HCT116 (cell line): ENCODE measurements around the gene PACSIN2.

ENCODE experiments used
- CTCF ChIP-seq, 3 experiments: fragments of 200-600 bp in 1 of 3; sonication (generic) in 1 of 3; IDR thresholded peaks in 2 of 3; conservative IDR thresholded peaks in 1 of 3; 2 replicates each; pipeline ENCODE4 v1.5.1; 2012 to 2017; ENCODE audit warnings: low read depth in 2 of 3, low read length in 2 of 3, antibody characterized with exemption in 1 of 3, borderline replicate concordance in 1 of 3, control low read depth in 1 of 3, mild to moderate bottlenecking in 1 of 3, mixed read lengths in 1 of 3, mixed run types in 1 of 3, moderate library complexity in 1 of 3; ENCODE audit not compliant: insufficient read depth in 1 of 3
- ELF1 ChIP-seq: IDR thresholded peaks from 2 replicates; pipeline ENCODE4 v1.6.1; 2012; ENCODE audit warnings: low read depth, borderline replicate concordance
- EZH2 ChIP-seq: fragments of 200-600 bp; sonication (generic); IDR thresholded peaks from 2 replicates; pipeline ENCODE4 v1.6.1; 2017; ENCODE audit warnings: antibody characterized with exemption, mixed run types
- POLR2A ChIP-seq: IDR thresholded peaks from 2 replicates; pipeline ENCODE4 v1.7.0; 2011; ENCODE audit warnings: borderline replicate concordance; ENCODE audit not compliant: insufficient read depth, insufficient read length; ENCODE audit errors: extremely low read depth
- ZNF274 ChIP-seq: fragments of 200-500 bp; sonication (Bioruptor generic); IDR thresholded peaks from 2 replicates; pipeline ENCODE4 v1.6.1; 2014; ENCODE audit warnings: mild to moderate bottlenecking, low read depth, low read length, inconsistent platforms
- TF ChIP-seq, protein P1 (sequence below): IDR thresholded peaks from 2 replicates; pipeline ENCODE4 v1.6.1; 2012

DNA sequence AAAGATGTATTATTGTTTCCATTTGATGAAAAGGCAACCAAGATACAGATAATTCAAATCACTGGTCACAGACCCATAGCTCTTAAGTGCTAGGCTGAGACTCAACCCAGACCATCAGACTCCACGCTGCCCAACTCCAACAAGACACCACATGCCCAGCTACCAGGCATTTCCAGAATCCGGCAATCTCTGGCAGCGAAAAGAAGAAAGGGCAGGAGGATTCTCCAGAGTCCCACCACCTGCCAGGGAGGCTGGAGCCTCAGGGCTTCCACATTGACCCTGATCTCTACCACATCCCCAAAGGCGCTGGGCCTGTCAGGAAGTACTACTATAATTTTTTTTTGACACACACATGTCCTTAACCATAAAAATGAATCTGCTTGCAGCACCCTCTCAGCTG is 96.4 kb downstream of the PACSIN2 start:
- TF ChIP-seq ELF1 (no peak), EZH2 (no peak), CTCF (IDR thresholded peaks at IDR 0.05 in 2 of 3, conservative IDR thresholded peaks at IDR 0.05 in 1 of 3; ENCODE audit: borderline replicate concordance in 1 of 3, insufficient read depth in 1 of 3, low read depth in 2 of 3, low read length in 2 of 3) (no peak), ZNF274 (no peak), POLR2A (no peak)
- TF ChIP-seq, protein P1, sequence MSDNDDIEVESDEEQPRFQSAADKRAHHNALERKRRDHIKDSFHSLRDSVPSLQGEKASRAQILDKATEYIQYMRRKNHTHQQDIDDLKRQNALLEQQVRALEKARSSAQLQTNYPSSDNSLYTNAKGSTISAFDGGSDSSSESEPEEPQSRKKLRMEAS: no peak
